ENCODE measurements around the gene BLOC1S3.
"Not testable (repeated sequence)": the region's sequence is repeated elsewhere in the genome, so short reads cannot be mapped to it uniquely, and the experiment has no call there.

BLOC1S3 gene

DNA sequence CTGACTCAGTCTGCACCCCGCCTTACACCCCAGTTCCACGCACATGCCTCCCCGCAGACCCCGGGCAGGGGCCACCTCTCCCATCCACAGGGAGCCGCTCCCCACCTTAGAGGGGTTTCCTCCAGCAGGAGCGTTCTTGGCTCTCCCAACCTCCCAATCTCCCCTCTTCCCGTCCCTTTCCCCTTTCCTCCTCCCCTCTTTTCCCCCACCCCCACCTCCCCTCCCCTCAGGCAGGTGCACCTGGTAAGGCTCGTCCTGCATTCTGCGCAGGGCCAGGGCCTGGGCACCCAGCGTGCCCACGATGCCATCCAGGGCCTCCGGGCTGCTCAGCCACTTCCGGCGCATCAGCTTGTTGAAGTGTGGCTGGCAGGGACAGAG lies 39.4 kb downstream of the BLOC1S3 start:
- in situ Hi-C loops (cut with MboI; ENCODE audit: low sequenced_read_pairs) = no loop called here

DNA sequence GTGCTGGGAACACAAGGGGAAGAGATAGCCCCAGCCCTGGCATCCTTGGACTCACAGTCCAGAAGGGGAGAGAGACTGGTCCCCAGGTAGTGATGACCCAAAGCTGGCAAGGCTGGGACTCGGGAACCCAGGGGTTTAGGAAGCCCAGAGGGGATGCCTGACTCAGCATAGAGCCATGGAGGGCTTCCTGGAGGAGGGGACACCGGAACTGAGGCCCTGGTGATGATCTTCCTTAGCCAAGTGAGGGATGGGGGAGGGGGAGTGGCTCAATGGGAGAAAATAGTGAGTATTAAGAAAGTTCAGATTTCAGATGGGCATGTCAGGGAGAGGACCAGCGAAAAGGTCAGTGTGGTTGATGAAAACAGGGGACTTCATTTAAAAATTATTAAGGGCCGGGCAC lies 39.8 kb downstream of the BLOC1S3 start:
- in situ Hi-C loops (cut with MboI; ENCODE audit: low sequenced_read_pairs) = no loop called here

DNA sequence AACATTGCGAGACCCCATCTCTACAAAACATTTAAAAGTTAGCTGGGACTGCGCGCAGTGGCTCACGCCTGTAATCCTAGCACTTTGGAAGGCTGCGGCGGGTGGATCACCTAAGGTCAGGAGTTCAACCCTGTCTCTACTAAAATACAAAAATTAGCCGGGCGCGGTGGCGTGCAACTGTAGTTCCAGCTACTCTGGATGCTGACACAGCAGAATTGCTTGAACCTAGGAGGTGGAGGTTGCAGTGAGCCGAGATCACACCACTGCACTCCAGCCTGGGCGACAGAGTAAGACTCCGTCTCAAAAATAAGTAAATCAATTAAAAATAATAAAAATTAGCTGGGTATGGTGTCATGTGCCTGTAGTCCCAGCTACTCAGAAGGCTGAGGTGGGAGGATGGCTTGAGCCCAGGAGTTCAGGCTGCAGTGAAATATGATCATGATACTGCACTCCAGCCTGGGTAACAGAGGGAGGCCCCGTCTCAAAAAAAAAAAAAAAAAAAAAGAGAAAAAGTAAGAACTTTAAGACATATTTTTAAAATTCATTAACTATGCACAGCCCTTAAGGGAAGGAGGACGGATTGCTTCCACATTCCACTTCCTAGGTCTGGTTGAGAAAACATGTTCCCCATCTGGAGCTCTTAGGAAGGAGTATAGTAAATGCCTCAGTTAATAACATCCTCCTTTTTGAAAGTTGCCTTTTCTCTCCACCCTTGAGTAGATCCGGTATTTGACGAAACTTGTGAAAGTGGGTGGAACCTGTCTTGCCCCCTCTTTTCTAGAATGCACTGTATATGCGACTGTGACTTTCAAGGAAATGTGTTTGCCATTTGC lies 40.5 kb downstream of the BLOC1S3 start:
- in situ Hi-C loops (cut with MboI; ENCODE audit: low sequenced_read_pairs) = no loop called here

DNA sequence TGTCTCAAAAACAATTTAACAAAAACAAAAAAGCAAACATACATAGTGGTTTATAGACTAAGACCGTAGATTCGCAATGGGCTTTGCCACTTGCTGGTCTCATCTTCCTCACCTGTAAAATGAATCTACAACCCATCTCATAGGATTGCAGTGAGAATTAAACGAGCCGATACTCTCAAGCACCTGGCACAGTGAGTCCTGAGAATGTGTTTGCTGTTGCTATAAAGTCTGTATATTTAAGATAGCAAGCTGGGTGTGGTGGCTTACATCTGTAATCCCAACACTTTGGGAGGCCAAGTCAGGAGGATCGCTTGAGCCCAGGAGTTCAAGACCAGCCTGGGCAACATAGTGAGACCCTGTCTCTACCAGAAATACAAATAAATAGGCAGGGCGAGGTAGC lies 44.1 kb downstream of the BLOC1S3 start:
- in situ Hi-C loops (cut with MboI; ENCODE audit: low sequenced_read_pairs) = no loop called here

DNA sequence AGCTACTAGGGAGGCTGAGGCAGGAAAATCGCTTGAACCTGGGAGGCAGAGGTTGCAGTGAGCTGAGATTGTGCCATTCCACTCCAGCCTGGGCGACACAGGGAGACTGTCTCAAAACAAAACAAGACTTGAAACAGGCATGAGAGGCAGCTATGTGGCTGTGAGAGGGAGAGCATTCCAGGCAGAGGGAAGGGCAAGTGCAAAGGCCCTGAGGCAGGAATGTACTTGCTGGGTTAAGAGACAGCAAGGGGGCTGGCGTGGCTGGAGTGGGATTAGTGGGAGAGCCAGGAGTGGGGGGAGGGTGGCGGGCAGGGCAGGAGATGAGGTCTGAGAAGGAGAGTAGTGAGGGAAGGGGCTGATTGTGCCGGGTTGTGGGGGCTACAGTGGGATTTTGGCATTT lies 45.3 kb downstream of the BLOC1S3 start:
- in situ Hi-C loops (cut with MboI; ENCODE audit: low sequenced_read_pairs) = no loop called here

DNA sequence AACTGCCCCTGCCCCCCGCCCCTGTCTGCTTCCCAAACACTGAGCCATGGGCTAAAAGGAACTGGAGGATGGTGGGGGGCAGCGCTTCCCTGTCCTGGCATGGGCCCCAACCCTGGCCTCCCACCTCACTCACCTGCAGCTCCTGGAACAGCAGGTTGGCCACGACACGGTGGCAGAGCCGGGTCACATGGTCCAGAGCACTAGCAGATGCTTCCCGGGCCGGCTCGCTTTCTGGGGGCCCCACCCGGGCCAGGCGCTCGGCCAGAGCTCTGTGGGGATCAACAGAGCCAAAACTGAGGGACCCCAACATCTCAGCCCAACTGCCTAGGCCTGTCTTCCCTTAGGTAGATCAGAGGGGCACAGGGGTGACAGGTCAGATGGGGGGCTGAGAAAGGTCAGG lies 46.1 kb downstream of the BLOC1S3 start:
- in situ Hi-C loops (cut with MboI; ENCODE audit: low sequenced_read_pairs) = no loop called here

DNA sequence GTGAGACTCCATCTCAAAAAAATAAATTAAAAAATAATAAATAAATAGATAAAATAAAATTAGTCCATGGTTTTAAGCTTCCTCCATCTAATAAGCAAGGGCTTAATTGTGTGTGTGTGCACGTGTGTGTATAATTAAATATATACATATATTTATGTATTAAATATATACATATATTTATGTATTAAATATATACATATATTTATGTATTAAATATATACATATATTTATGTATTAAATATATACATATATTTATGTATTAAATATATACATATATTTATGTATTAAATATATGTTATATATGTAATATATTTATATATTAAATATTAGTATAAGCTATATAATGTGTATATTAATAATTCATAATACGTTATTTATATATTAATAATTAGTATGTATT lies 50.5 kb downstream of the BLOC1S3 start:
- in situ Hi-C loops (cut with MboI; ENCODE audit: low sequenced_read_pairs) = not testable (repeated sequence)
